Caco-2 (cell line): Measurements from ENCODE around the gene NEURL2. TPM values are rescaled to one million over a fixed set of nuclear protein-coding genes. Genes with fewer than 3 reads are reported as not detected.

ENCODE experiments used
- BruUV-seq: library from RNA; stranded (reverse); fragments of 400-500 nt; replicated peaks from 2 replicates; lab custom pipeline; 2021; lab: Mats Ljungman, UMichigan
- CTCF ChIA-PET: fragments of 300-600 bp; sonication (Branson Sonifier 250); formaldehyde crosslinking; loops from one replicate; lab custom pipeline; 2022; ENCODE audit warnings: antibody characterized with exemption; lab: Charles Lee
- POLR2A ChIA-PET: fragments of 300-600 bp; sonication (Branson Sonifier 250); formaldehyde crosslinking; loops from one replicate; lab custom pipeline; 2022; ENCODE audit warnings: antibody characterized with exemption; lab: Charles Lee
- DNase-seq, 2 experiments: peaks; one replicate each; pipeline versions ENCODE4 v3.0.0 to v3.0.0-alpha.2; 2020 to 2022
- H3K27me3 ChIP-seq: replicated peaks from 2 replicates; pipeline ENCODE4 v1.6.0; 2011; ENCODE audit warnings: low read length; ENCODE audit not compliant: control insufficient read depth, insufficient read depth
- H3K36me3 ChIP-seq: 2 replicates; pipeline ENCODE4 v1.5.1; 2011; ENCODE audit warnings: low read length; ENCODE audit not compliant: control insufficient read depth, insufficient read depth
- H3K4me1 ChIP-seq: fragments of 250-450 bp; sonication (Bioruptor Pico); 2 replicates; pipeline ENCODE4 v1.5.1; 2020; ENCODE audit warnings: mild to moderate bottlenecking
- H3K4me3 ChIP-seq: 2 replicates; pipeline ENCODE4 v1.5.1; 2011; ENCODE audit warnings: low read depth, mild to moderate bottlenecking, control low read depth, low read length
- H3K9me3 ChIP-seq: fragments of 250-450 bp; sonication (Bioruptor Pico); 2 replicates; pipeline ENCODE4 v1.5.1; 2020; ENCODE audit warnings: mild to moderate bottlenecking, moderate library complexity
- H3K27ac Mint-ChIP-seq: one replicate; pipeline ENCODE4 v1.8.0; 2022; ENCODE audit warnings: mixed read lengths; ENCODE audit not compliant: unreplicated experiment
- H3K27me3 Mint-ChIP-seq: one replicate; pipeline ENCODE4 v1.8.0; 2022; ENCODE audit warnings: mixed read lengths; ENCODE audit not compliant: insufficient read depth, unreplicated experiment
- H3K36me3 Mint-ChIP-seq: one replicate; pipeline ENCODE4 v1.8.0; 2022; ENCODE audit warnings: mild to moderate bottlenecking, mixed read lengths; ENCODE audit not compliant: insufficient read depth, unreplicated experiment
- H3K4me1 Mint-ChIP-seq: one replicate; pipeline ENCODE4 v1.8.0; 2022; ENCODE audit warnings: low read depth, mixed read lengths; ENCODE audit not compliant: unreplicated experiment
- H3K4me3 Mint-ChIP-seq: one replicate; pipeline ENCODE4 v1.8.0; 2022; ENCODE audit warnings: mild to moderate bottlenecking, moderate library complexity, mixed read lengths; ENCODE audit not compliant: unreplicated experiment
- H3K9me3 Mint-ChIP-seq: one replicate; pipeline ENCODE4 v1.8.0; 2022; ENCODE audit warnings: mixed read lengths; ENCODE audit not compliant: unreplicated experiment
- intact Hi-C: fragments of 100-400 bp; cut with micrococcal nuclease; formaldehyde crosslinking; loops from one replicate; pipeline ENCODE4 v1.10.0; 2022; ENCODE audit not compliant: unreplicated experiment
- total RNA-seq: library from RNA; stranded (reverse); gene quantifications from 2 replicates; pipeline ENCODE4 v1.2.3, GENCODE V29; 2022
- TF ChIP-seq, protein P1 (sequence below), 2 experiments: fragments of 200-600 bp in 1 of 2; IDR thresholded peaks; 1 replicate in 1 of 2; 2 replicates in 1 of 2; pipeline versions ENCODE4 v1.5.1 to v1.8.0; 2011 to 2022; ENCODE audit warnings: antibody characterized with exemption in 1 of 2, control low read depth in 1 of 2, inconsistent platforms in 1 of 2, low read depth in 1 of 2, low read length in 1 of 2, mild to moderate bottlenecking in 1 of 2, moderate library complexity in 1 of 2; ENCODE audit not compliant: insufficient read depth in 1 of 2, severe bottlenecking in 1 of 2, unreplicated experiment in 1 of 2

NEURL2 gene
- total RNA-seq, 1 experiment from 2014 or later: 12.6 TPM

DNA sequence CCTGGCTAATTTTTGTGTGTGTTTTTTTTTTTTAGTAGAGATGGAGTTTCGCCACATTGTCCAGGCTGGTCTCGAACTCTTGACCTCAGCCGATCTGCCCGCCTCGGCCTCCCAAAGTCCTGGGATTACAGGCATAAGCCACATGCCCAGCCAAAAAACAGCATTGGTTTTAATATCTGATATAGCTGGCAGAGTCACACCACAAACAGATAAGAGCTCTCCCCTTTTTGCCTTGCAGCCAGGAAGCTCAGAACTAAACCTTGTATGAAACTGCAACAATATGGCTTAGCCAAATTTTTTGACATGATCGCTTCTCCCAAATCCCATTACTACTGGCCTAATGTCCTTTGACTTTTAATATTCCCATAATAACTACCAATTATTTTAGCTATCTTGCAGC is 38.7 kb downstream of the NEURL2 start:
- no peak overlapping the region for H3K4me3 Mint-ChIP-seq
- no peak overlapping the region for H3K27ac Mint-ChIP-seq
- Histone ChIP-seq H3K4me1 (peaks cover 6% of the 10 kb centered on the region), H3K27me3 (no peaks in the 10 kb centered on the region), H3K4me3 (no peak overlapping the region), H3K9me3 (no peaks in the 10 kb centered on the region), H3K36me3 (no peaks in the 10 kb centered on the region)
- CTCF ChIA-PET: interaction anchor here (0.7 to 0.9 kb wide), 2 partner anchors 28 to 30 kb away, joined by 3 to 4 read pairs; no protein-coding TSS in a partner anchor
- intact Hi-C loops: no loop called here
- no peaks in the 10 kb centered on the region for H3K9me3 Mint-ChIP-seq
- TF ChIP-seq, protein P1, sequence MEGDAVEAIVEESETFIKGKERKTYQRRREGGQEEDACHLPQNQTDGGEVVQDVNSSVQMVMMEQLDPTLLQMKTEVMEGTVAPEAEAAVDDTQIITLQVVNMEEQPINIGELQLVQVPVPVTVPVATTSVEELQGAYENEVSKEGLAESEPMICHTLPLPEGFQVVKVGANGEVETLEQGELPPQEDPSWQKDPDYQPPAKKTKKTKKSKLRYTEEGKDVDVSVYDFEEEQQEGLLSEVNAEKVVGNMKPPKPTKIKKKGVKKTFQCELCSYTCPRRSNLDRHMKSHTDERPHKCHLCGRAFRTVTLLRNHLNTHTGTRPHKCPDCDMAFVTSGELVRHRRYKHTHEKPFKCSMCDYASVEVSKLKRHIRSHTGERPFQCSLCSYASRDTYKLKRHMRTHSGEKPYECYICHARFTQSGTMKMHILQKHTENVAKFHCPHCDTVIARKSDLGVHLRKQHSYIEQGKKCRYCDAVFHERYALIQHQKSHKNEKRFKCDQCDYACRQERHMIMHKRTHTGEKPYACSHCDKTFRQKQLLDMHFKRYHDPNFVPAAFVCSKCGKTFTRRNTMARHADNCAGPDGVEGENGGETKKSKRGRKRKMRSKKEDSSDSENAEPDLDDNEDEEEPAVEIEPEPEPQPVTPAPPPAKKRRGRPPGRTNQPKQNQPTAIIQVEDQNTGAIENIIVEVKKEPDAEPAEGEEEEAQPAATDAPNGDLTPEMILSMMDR (IDR thresholded peaks at IDR 0.05; ENCODE audit: insufficient read depth in 1 of 2, low read depth in 1 of 2, low read length in 1 of 2, severe bottlenecking in 1 of 2, unreplicated experiment in 1 of 2): no peak
- BruUV-seq: no TSS peak
- POLR2A ChIA-PET: interaction anchor here (0.5 kb wide), 1 partner anchor 10 kb away, joined by 3 read pairs; no protein-coding TSS in a partner anchor
- DNase-seq: no peak
- peaks cover 15% of the 10 kb centered on the region for H3K36me3 Mint-ChIP-seq
- H3K27me3 Mint-ChIP-seq: no peaks in the 10 kb centered on the region
- H3K4me1 Mint-ChIP-seq: peaks cover 6% of the 10 kb centered on the region

DNA sequence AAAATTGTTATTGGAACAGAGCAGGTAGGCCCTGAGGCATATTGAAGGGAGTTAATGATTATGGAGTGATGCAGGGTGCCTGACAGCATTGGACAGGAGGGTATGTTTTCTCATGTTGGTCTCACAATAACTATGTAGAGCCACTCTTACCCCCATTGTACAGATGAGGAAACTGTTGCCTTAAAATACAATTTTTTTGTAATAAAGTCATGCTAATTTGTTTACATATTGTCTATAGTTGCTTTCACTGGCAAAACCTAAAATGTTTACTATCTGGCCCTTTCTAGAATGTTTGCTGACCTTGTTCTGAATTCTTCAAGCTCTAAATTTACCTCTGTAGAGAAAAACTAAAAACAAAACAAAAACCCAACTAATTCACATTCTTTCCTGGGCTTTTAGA is 39.5 kb downstream of the NEURL2 start:
- POLR2A ChIA-PET: no interaction called here
- H3K4me1 Mint-ChIP-seq: peaks cover 6% of the 10 kb centered on the region
- no TSS peak for BruUV-seq
- peaks cover 7% of the 10 kb centered on the region for H3K36me3 Mint-ChIP-seq
- no peaks in the 10 kb centered on the region for H3K27me3 Mint-ChIP-seq
- Histone ChIP-seq H3K4me3 (no peak overlapping the region), H3K9me3 (no peaks in the 10 kb centered on the region), H3K36me3 (no peaks in the 10 kb centered on the region), H3K27me3 (no peaks in the 10 kb centered on the region), H3K4me1 (peaks cover 5% of the 10 kb centered on the region)
- no peak overlapping the region for H3K4me3 Mint-ChIP-seq
- H3K9me3 Mint-ChIP-seq: no peaks in the 10 kb centered on the region
- no peak for DNase-seq
- intact Hi-C loops: no loop called here
- no peak overlapping the region for H3K27ac Mint-ChIP-seq
- CTCF ChIA-PET: interaction anchor here (0.7 kb wide), 1 partner anchor 27 kb away, joined by 3 read pairs; no protein-coding TSS in a partner anchor
- TF ChIP-seq, protein P1 (IDR thresholded peaks at IDR 0.05; ENCODE audit: insufficient read depth in 1 of 2, low read depth in 1 of 2, low read length in 1 of 2, severe bottlenecking in 1 of 2, unreplicated experiment in 1 of 2): no peak

DNA sequence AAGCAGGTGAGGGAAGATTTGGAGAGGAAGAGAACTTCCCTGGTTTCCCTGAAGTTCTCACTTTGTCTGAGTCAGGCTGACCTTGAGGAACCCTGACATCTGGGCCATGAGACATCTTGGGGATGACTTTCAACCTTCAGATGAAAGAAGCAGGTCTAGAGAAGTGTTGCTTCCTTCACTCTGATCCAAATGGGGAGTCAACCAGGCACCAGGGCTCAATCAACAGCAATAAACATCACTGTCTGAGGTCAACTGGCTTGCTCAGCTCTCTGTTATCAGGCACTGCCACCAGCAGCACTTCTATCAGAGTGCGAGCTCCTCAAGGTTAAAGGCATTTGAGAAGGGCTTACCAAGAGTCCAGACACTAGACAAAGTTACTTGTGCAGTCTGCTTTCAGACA is 40.1 kb downstream of the NEURL2 start:
- Histone ChIP-seq H3K4me1 (no peaks in the 10 kb centered on the region; the same call in 1 of the 2 replicates), H3K9me3 (no peaks in the 10 kb centered on the region), H3K27me3 (no peaks in the 10 kb centered on the region), H3K4me3 (no peak overlapping the region), H3K36me3 (no peaks in the 10 kb centered on the region)
- Mint-ChIP-seq H3K9me3 (no peaks in the 10 kb centered on the region), H3K27me3 (no peaks in the 10 kb centered on the region), H3K4me3 (no peak overlapping the region), H3K36me3 (peaks cover 5% of the 10 kb centered on the region), H3K4me1 (peaks cover 6% of the 10 kb centered on the region), H3K27ac (no peak overlapping the region)
- no peak for DNase-seq
- TF ChIP-seq, protein P1 (IDR thresholded peaks at IDR 0.05; ENCODE audit: insufficient read depth in 1 of 2, low read depth in 1 of 2, low read length in 1 of 2, severe bottlenecking in 1 of 2, unreplicated experiment in 1 of 2): no peak
- no TSS peak for BruUV-seq
- ChIA-PET CTCF (no interaction called here), POLR2A (no interaction called here)
- intact Hi-C loops: no loop called here
